ENCODE data around the gene RABGAP1L.
"Not testable (repeated sequence)": the region's sequence is repeated elsewhere in the genome, so short reads cannot be mapped to it uniquely, and the experiment has no call there.

The RABGAP1L gene

GRCh38 chr1:174248041-174248440, 88.7 kb downstream of the RABGAP1L start:
- H3K9me3 ChIP-seq (ENCODE audit: low read depth, low read length): no peaks in the 10 kb centered on the region
- H3K27ac ChIP-seq: no peak overlapping the region
- no peak for DNase-seq (ENCODE audit: low read depth, low spot score)
- no peak for TF ChIP-seq EZH2 (IDR thresholded peaks at IDR 0.05)
- no peak for TF ChIP-seq FOXP2 (optimal IDR thresholded peaks at IDR 0.05; ENCODE audit: control extremely low read depth, extremely low read length, insufficient read depth)
- no peak overlapping the region for H3K9ac ChIP-seq (ENCODE audit: insufficient read length)
- H3K36me3 ChIP-seq (ENCODE audit: insufficient read depth, low read length): peaks cover 4% of the 10 kb centered on the region; the same call in 1 of the 2 replicates
- no peak overlapping the region for H3K4me3 ChIP-seq

- not testable (repeated sequence) for H3K9me3 ChIP-seq (ENCODE audit: low read depth, low read length); H3K27ac ChIP-seq; H3K9ac ChIP-seq (ENCODE audit: insufficient read length); H3K4me3 ChIP-seq; DNase-seq (ENCODE audit: low read depth, low spot score); H3K36me3 ChIP-seq (ENCODE audit: insufficient read depth, low read length)
These were observed 97.1 kb downstream of the RABGAP1L start for GRCh38 chr1:174256386-174256785.

GRCh38 chr1:174258148-174258550, 98.8 kb downstream of the RABGAP1L start:
- TF ChIP-seq EZH2 (IDR thresholded peaks at IDR 0.05): no peak
- no peak for TF ChIP-seq POLR2AphosphoS5 (IDR thresholded peaks at IDR 0.05; ENCODE audit: borderline replicate concordance, low read depth, low read length)
- TF ChIP-seq FOXP2 (optimal IDR thresholded peaks at IDR 0.05; ENCODE audit: control extremely low read depth, extremely low read length, insufficient read depth): no peak
- Histone ChIP-seq H3K9me3 (ENCODE audit: low read depth, low read length) (no peaks in the 10 kb centered on the region), H3K4me3 (no peak overlapping the region), H3K36me3 (ENCODE audit: insufficient read depth, low read length) (no peaks in the 10 kb centered on the region), H3K27ac (no peak overlapping the region), H3K9ac (ENCODE audit: insufficient read length) (no peak overlapping the region)
- peak; percentile 51 for DNase-seq (ENCODE audit: low read depth, low spot score)

- TF ChIP-seq FOXP2 (optimal IDR thresholded peaks at IDR 0.05; ENCODE audit: control extremely low read depth, extremely low read length, insufficient read depth): no peak
- no peak for TF ChIP-seq EZH2 (IDR thresholded peaks at IDR 0.05)
- TF ChIP-seq POLR2AphosphoS5 (IDR thresholded peaks at IDR 0.05; ENCODE audit: borderline replicate concordance, low read depth, low read length): no peak
- peak; percentile 28 for DNase-seq (ENCODE audit: low read depth, low spot score)
- Histone ChIP-seq H3K4me3 (no peak overlapping the region), H3K27ac (no peak overlapping the region), H3K9ac (ENCODE audit: insufficient read length) (no peak overlapping the region), H3K36me3 (ENCODE audit: insufficient read depth, low read length) (no peaks in the 10 kb centered on the region), H3K9me3 (ENCODE audit: low read depth, low read length) (no peaks in the 10 kb centered on the region)
These were observed 103.3 kb downstream of the RABGAP1L start for GRCh38 chr1:174262349-174263241.

- DNase-seq (ENCODE audit: low read depth, low spot score): no peak
- H3K4me3 ChIP-seq: no peak overlapping the region
- no peaks in the 10 kb centered on the region for H3K36me3 ChIP-seq (ENCODE audit: insufficient read depth, low read length)
- no peak overlapping the region for H3K9ac ChIP-seq (ENCODE audit: insufficient read length)
- no peaks in the 10 kb centered on the region for H3K9me3 ChIP-seq (ENCODE audit: low read depth, low read length)
- TF ChIP-seq POLR2AphosphoS5 (IDR thresholded peaks at IDR 0.05; ENCODE audit: borderline replicate concordance, low read depth, low read length): no peak
- TF ChIP-seq FOXP2 (optimal IDR thresholded peaks at IDR 0.05; ENCODE audit: control extremely low read depth, extremely low read length, insufficient read depth): no peak
- TF ChIP-seq EZH2 (IDR thresholded peaks at IDR 0.05): no peak
- H3K27ac ChIP-seq: no peak overlapping the region
These were observed 106.0 kb downstream of the RABGAP1L start for GRCh38 chr1:174265282-174265681.

GRCh38 chr1:174266476-174266875, 107.2 kb downstream of the RABGAP1L start:
- no peak for DNase-seq (ENCODE audit: low read depth, low spot score)
- no peaks in the 10 kb centered on the region for H3K36me3 ChIP-seq (ENCODE audit: insufficient read depth, low read length)
- TF ChIP-seq POLR2AphosphoS5 (IDR thresholded peaks at IDR 0.05; ENCODE audit: borderline replicate concordance, low read depth, low read length): no peak
- TF ChIP-seq EZH2 (IDR thresholded peaks at IDR 0.05): no peak
- TF ChIP-seq FOXP2 (optimal IDR thresholded peaks at IDR 0.05; ENCODE audit: control extremely low read depth, extremely low read length, insufficient read depth): no peak
- H3K9me3 ChIP-seq (ENCODE audit: low read depth, low read length): no peaks in the 10 kb centered on the region
- H3K4me3 ChIP-seq: no peak overlapping the region
- no peak overlapping the region for H3K9ac ChIP-seq (ENCODE audit: insufficient read length)
- no peak overlapping the region for H3K27ac ChIP-seq

- no peaks in the 10 kb centered on the region for H3K9me3 ChIP-seq (ENCODE audit: low read depth, low read length)
- DNase-seq (ENCODE audit: low read depth, low spot score): no peak
- H3K36me3 ChIP-seq (ENCODE audit: insufficient read depth, low read length): no peaks in the 10 kb centered on the region
- TF ChIP-seq FOXP2 (optimal IDR thresholded peaks at IDR 0.05; ENCODE audit: control extremely low read depth, extremely low read length, insufficient read depth): no peak
- no peak for TF ChIP-seq POLR2AphosphoS5 (IDR thresholded peaks at IDR 0.05; ENCODE audit: borderline replicate concordance, low read depth, low read length)
- no peak for TF ChIP-seq EZH2 (IDR thresholded peaks at IDR 0.05)
- no peak overlapping the region for H3K9ac ChIP-seq (ENCODE audit: insufficient read length)
- H3K4me3 ChIP-seq: no peak overlapping the region
- H3K27ac ChIP-seq: no peak overlapping the region
These were observed 107.8 kb downstream of the RABGAP1L start for GRCh38 chr1:174266991-174267612.

GRCh38 chr1:174269989-174270651, 110.8 kb downstream of the RABGAP1L start:
- Histone ChIP-seq H3K4me3 (no peak overlapping the region), H3K9ac (ENCODE audit: insufficient read length) (no peak overlapping the region), H3K36me3 (ENCODE audit: insufficient read depth, low read length) (no peaks in the 10 kb centered on the region), H3K27ac (no peak overlapping the region), H3K9me3 (ENCODE audit: low read depth, low read length) (no peaks in the 10 kb centered on the region)
- TF ChIP-seq POLR2AphosphoS5 (IDR thresholded peaks at IDR 0.05; ENCODE audit: borderline replicate concordance, low read depth, low read length): no peak
- no peak for TF ChIP-seq FOXP2 (optimal IDR thresholded peaks at IDR 0.05; ENCODE audit: control extremely low read depth, extremely low read length, insufficient read depth)
- TF ChIP-seq EZH2 (IDR thresholded peaks at IDR 0.05): no peak
- no peak for DNase-seq (ENCODE audit: low read depth, low spot score)
